GM23338 (cell line): ENCODE measurements around the gene NDST3. TPM values are rescaled to one million over a fixed set of nuclear protein-coding genes. Genes with fewer than 3 reads are reported as not detected.

Source experiments
- ATAC-seq: fragments of 200-7000 bp; cut with Tn5 transposase; 3 replicates; pipeline ENCODE4 v1.9.1; 2020
- DNase-seq: peaks from one replicate; pipeline ENCODE4 v3.0.0-alpha.2; 2015; ENCODE audit warnings: low spot score
- H2AFZ ChIP-seq: fragments of 200-600 bp; sonication (generic); 2 replicates; pipeline ENCODE4 v1.8.0; 2016; ENCODE audit warnings: antibody characterized with exemption, mild to moderate bottlenecking, moderate library complexity
- H3F3A ChIP-seq: fragments of 200-600 bp; sonication (generic); replicated peaks from 2 replicates; pipeline ENCODE4 v1.8.0; 2017; ENCODE audit warnings: antibody characterized with exemption, mixed run types, low read depth
- H3K27ac ChIP-seq: fragments of 200-600 bp; sonication (generic); 2 replicates; pipeline ENCODE4 v1.6.1; 2016; ENCODE audit warnings: low read depth
- H3K27me3 ChIP-seq: fragments of 200-600 bp; sonication (generic); 2 replicates; pipeline ENCODE4 v1.8.0; 2016; ENCODE audit warnings: mild to moderate bottlenecking, mixed run types, moderate library complexity; ENCODE audit not compliant: insufficient read depth
- H3K36me3 ChIP-seq: fragments of 200-600 bp; sonication (generic); 2 replicates; pipeline ENCODE4 v1.8.0; 2016; ENCODE audit warnings: mild to moderate bottlenecking; ENCODE audit not compliant: insufficient read depth
- H3K4me1 ChIP-seq: fragments of 200-600 bp; sonication (generic); 2 replicates; pipeline ENCODE4 v1.8.0; 2016; ENCODE audit warnings: mild to moderate bottlenecking, moderate library complexity; ENCODE audit not compliant: insufficient read depth
- H3K4me2 ChIP-seq: fragments of 200-600 bp; sonication (generic); 2 replicates; pipeline ENCODE4 v1.7.1; 2017; ENCODE audit warnings: mixed run types
- H3K4me3 ChIP-seq: fragments of 200-600 bp; sonication (generic); 2 replicates; pipeline ENCODE4 v1.6.1; 2016; ENCODE audit warnings: mixed run types
- H3K79me2 ChIP-seq: fragments of 200-600 bp; sonication (generic); replicated peaks from 2 replicates; pipeline ENCODE4 v1.8.0; 2017; ENCODE audit warnings: mild to moderate bottlenecking; ENCODE audit not compliant: insufficient read depth
- H3K9me2 ChIP-seq: fragments of 200-600 bp; sonication (generic); 2 replicates; pipeline ENCODE4 v1.8.0; 2017; ENCODE audit not compliant: insufficient read depth
- H4K20me1 ChIP-seq: fragments of 200-600 bp; sonication (generic); replicated peaks from 2 replicates; pipeline ENCODE4 v1.8.0; 2017; ENCODE audit warnings: mild to moderate bottlenecking; ENCODE audit not compliant: insufficient read depth
- H3K27ac Mint-ChIP-seq: 2 replicates; pipeline ENCODE4 v1.8.0; 2020; ENCODE audit warnings: inconsistent platforms, mild to moderate bottlenecking, moderate library complexity, mixed read lengths
- H3K27me3 Mint-ChIP-seq: 3 replicates; pipeline ENCODE4 v1.8.0; 2022; ENCODE audit warnings: low read depth, mild to moderate bottlenecking, moderate library complexity, mixed read lengths, inconsistent platforms; ENCODE audit not compliant: insufficient read depth, poor library complexity
- H3K36me3 Mint-ChIP-seq: 3 replicates; pipeline ENCODE4 v1.8.0; 2021; ENCODE audit warnings: low read depth, mild to moderate bottlenecking, inconsistent platforms, moderate library complexity, mixed read lengths
- H3K4me1 Mint-ChIP-seq: 3 replicates; pipeline ENCODE4 v1.8.0; 2020; ENCODE audit warnings: mild to moderate bottlenecking, inconsistent platforms, mixed read lengths
- H3K4me3 Mint-ChIP-seq: 3 replicates; pipeline ENCODE4 v1.8.0; 2021; ENCODE audit warnings: moderate library complexity, mild to moderate bottlenecking, inconsistent platforms, mixed read lengths
- H3K9me3 Mint-ChIP-seq: 3 replicates; pipeline ENCODE4 v1.8.0; 2020; ENCODE audit warnings: moderate library complexity, mild to moderate bottlenecking, inconsistent platforms, mixed read lengths
- CREB1 ChIP-seq: fragments of 250-450 bp; sonication (Bioruptor Pico); IDR thresholded peaks from 2 replicates; pipeline ENCODE4 v1.5.0; 2020; ENCODE audit warnings: low read depth, mild to moderate bottlenecking, moderate library complexity
- EZH2 ChIP-seq: fragments of 200-600 bp; sonication (generic); IDR thresholded peaks from one replicate; pipeline ENCODE4 v1.8.0; 2017; ENCODE audit warnings: antibody characterized with exemption, mild to moderate bottlenecking, low read depth; ENCODE audit not compliant: unreplicated experiment
- EZH2phosphoT487 ChIP-seq: fragments of 200-600 bp; sonication (generic); IDR thresholded peaks from one replicate; pipeline ENCODE4 v1.8.1; 2018; ENCODE audit warnings: antibody characterized with exemption; ENCODE audit not compliant: unreplicated experiment
- JUNB ChIP-seq: IDR thresholded peaks from one replicate; pipeline ENCODE4 v1.6.1; 2016; ENCODE audit warnings: antibody characterized with exemption; ENCODE audit not compliant: unreplicated experiment
- NANOG ChIP-seq: IDR thresholded peaks from 2 replicates; pipeline ENCODE4 v1.6.1; 2016; ENCODE audit warnings: antibody characterized with exemption, borderline replicate concordance
- POLR2AphosphoS5 ChIP-seq: IDR thresholded peaks from 2 replicates; pipeline ENCODE4 v1.6.1; 2016; ENCODE audit warnings: antibody characterized with exemption, low read depth
- STAT1 ChIP-seq: IDR thresholded peaks from one replicate; pipeline ENCODE4 v1.6.1; 2016; ENCODE audit warnings: antibody characterized with exemption; ENCODE audit not compliant: unreplicated experiment
- ZNF114 ChIP-seq: fragments of 250-450 bp; sonication (Bioruptor Pico); IDR thresholded peaks from 2 replicates; pipeline ENCODE4 v1.5.0; 2020; ENCODE audit warnings: mild to moderate bottlenecking, moderate library complexity
- ZNF331 ChIP-seq: fragments of 250-450 bp; sonication (Bioruptor Pico); IDR thresholded peaks from 2 replicates; pipeline ENCODE4 v1.5.0; 2020; ENCODE audit warnings: low read depth, mild to moderate bottlenecking, moderate library complexity
- polyA plus RNA-seq: library from polyadenylated mRNA; unstranded; fragments of >200 nt; fragmentation: Nextera tagmentation; extraction: Ambion mirVana; gene quantifications from 2 replicates; pipeline ENCODE4 v1.2.1, GENCODE V29; 2016
- total RNA-seq: library from RNA; depleted of rRNA; stranded (reverse); fragments of >200 nt; shearing (Covaris generic); gene quantifications from 2 replicates; pipeline ENCODE4 v1.2.3, GENCODE V29; 2014
- TF ChIP-seq, protein P1 (sequence below): IDR thresholded peaks from one replicate; pipeline ENCODE4 v1.6.1; 2018; ENCODE audit warnings: antibody characterized with exemption; ENCODE audit not compliant: unreplicated experiment
- TF ChIP-seq, protein P2 (sequence below): fragments of 250-450 bp; sonication (Bioruptor Pico); IDR thresholded peaks from 2 replicates; pipeline ENCODE4 v1.5.0; 2020; ENCODE audit warnings: mild to moderate bottlenecking, moderate library complexity

NDST3 gene
- total and polyA plus RNA-seq, 2 experiments from 2014 or later, result 0.19 to 0.56 TPM

- TF ChIP-seq EZH2phosphoT487 (no peak), CREB1 (no peak), POLR2AphosphoS5 (no peak), EZH2 (no peak)
- TF ChIP-seq, protein P1, sequence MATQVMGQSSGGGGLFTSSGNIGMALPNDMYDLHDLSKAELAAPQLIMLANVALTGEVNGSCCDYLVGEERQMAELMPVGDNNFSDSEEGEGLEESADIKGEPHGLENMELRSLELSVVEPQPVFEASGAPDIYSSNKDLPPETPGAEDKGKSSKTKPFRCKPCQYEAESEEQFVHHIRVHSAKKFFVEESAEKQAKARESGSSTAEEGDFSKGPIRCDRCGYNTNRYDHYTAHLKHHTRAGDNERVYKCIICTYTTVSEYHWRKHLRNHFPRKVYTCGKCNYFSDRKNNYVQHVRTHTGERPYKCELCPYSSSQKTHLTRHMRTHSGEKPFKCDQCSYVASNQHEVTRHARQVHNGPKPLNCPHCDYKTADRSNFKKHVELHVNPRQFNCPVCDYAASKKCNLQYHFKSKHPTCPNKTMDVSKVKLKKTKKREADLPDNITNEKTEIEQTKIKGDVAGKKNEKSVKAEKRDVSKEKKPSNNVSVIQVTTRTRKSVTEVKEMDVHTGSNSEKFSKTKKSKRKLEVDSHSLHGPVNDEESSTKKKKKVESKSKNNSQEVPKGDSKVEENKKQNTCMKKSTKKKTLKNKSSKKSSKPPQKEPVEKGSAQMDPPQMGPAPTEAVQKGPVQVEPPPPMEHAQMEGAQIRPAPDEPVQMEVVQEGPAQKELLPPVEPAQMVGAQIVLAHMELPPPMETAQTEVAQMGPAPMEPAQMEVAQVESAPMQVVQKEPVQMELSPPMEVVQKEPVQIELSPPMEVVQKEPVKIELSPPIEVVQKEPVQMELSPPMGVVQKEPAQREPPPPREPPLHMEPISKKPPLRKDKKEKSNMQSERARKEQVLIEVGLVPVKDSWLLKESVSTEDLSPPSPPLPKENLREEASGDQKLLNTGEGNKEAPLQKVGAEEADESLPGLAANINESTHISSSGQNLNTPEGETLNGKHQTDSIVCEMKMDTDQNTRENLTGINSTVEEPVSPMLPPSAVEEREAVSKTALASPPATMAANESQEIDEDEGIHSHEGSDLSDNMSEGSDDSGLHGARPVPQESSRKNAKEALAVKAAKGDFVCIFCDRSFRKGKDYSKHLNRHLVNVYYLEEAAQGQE, result no peak
Measured at GRCh38 chr4:118124997-118125396, 90.7 kb downstream of the NDST3 start (continued).

DNA sequence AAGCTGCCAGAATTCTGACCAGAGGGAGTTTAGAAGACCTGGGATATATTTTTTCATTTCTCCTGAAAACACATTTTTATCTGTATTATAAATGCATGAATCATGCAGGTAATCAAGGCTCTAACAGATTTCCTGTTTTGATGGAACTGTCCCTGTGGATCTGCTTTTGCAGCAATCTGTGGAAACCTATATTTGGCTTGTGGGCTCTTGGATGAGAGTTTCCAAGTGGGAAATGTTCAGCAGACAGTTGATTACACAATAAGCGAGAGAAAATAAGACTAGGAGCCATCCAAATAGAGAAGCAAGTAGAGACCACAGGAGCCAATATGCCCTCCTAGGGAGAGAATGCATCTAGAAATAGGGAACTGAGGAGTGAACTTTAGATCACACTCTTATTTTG lies 105.0 kb downstream of the NDST3 start:
- Histone ChIP-seq H3K9me2 (no peaks in the 10 kb centered on the region; the same call in 1 of the 2 replicates), H3F3A (no peaks in the 10 kb centered on the region), H3K4me3 (no peak overlapping the region), H3K27ac (no peak overlapping the region), H3K4me1 (no peaks in the 10 kb centered on the region), H4K20me1 (no peaks in the 10 kb centered on the region), H3K36me3 (no peaks in the 10 kb centered on the region), H2AFZ (no peak overlapping the region), H3K79me2 (no peaks in the 10 kb centered on the region), H3K27me3 (no peaks in the 10 kb centered on the region), H3K4me2 (no peak overlapping the region)
- no peaks in the 10 kb centered on the region for H3K27me3 Mint-ChIP-seq
- H3K9me3 Mint-ChIP-seq, result no peaks in the 10 kb centered on the region
- no peaks in the 10 kb centered on the region for H3K36me3 Mint-ChIP-seq
- DNase-seq (no peak), ATAC-seq (no peak)
- no peak overlapping the region for H3K27ac Mint-ChIP-seq
- no peak overlapping the region for H3K4me3 Mint-ChIP-seq
- no peaks in the 10 kb centered on the region for H3K4me1 Mint-ChIP-seq
- TF ChIP-seq ZNF114 (CRISPR knock-in tag) (no peak), JUNB (no peak), CREB1 (no peak), NANOG (no peak), STAT1 (no peak), EZH2phosphoT487 (no peak), EZH2 (no peak), ZNF331 (CRISPR knock-in tag) (no peak)
- TF ChIP-seq, protein P1, result no peak
- TF ChIP-seq, protein P2, sequence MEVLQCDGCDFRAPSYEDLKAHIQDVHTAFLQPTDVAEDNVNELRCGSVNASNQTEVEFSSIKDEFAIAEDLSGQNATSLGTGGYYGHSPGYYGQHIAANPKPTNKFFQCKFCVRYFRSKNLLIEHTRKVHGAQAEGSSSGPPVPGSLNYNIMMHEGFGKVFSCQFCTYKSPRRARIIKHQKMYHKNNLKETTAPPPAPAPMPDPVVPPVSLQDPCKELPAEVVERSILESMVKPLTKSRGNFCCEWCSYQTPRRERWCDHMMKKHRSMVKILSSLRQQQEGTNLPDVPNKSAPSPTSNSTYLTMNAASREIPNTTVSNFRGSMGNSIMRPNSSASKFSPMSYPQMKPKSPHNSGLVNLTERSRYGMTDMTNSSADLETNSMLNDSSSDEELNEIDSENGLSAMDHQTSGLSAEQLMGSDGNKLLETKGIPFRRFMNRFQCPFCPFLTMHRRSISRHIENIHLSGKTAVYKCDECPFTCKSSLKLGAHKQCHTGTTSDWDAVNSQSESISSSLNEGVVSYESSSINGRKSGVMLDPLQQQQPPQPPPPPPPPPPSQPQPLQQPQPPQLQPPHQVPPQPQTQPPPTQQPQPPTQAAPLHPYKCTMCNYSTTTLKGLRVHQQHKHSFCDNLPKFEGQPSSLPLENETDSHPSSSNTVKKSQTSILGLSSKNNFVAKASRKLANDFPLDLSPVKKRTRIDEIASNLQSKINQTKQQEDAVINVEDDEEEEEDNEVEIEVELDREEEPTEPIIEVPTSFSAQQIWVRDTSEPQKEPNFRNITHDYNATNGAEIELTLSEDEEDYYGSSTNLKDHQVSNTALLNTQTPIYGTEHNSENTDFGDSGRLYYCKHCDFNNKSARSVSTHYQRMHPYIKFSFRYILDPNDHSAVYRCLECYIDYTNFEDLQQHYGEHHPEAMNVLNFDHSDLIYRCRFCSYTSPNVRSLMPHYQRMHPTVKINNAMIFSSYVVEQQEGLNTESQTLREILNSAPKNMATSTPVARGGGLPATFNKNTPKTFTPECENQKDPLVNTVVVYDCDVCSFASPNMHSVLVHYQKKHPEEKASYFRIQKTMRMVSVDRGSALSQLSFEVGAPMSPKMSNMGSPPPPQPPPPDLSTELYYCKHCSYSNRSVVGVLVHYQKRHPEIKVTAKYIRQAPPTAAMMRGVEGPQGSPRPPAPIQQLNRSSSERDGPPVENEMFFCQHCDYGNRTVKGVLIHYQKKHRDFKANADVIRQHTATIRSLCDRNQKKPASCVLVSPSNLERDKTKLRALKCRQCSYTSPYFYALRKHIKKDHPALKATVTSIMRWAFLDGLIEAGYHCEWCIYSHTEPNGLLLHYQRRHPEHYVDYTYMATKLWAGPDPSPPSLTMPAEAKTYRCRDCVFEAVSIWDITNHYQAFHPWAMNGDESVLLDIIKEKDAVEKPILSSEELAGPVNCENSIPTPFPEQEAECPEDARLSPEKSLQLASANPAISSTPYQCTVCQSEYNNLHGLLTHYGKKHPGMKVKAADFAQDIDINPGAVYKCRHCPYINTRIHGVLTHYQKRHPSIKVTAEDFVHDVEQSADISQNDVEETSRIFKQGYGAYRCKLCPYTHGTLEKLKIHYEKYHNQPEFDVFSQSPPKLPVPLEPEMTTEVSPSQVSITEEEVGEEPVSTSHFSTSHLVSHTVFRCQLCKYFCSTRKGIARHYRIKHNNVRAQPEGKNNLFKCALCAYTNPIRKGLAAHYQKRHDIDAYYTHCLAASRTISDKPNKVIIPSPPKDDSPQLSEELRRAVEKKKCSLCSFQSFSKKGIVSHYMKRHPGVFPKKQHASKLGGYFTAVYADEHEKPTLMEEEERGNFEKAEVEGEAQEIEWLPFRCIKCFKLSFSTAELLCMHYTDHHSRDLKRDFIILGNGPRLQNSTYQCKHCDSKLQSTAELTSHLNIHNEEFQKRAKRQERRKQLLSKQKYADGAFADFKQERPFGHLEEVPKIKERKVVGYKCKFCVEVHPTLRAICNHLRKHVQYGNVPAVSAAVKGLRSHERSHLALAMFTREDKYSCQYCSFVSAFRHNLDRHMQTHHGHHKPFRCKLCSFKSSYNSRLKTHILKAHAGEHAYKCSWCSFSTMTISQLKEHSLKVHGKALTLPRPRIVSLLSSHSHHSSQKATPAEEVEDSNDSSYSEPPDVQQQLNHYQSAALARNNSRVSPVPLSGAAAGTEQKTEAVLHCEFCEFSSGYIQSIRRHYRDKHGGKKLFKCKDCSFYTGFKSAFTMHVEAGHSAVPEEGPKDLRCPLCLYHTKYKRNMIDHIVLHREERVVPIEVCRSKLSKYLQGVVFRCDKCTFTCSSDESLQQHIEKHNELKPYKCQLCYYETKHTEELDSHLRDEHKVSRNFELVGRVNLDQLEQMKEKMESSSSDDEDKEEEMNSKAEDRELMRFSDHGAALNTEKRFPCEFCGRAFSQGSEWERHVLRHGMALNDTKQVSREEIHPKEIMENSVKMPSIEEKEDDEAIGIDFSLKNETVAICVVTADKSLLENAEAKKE (CRISPR knock-in tag), result no peak
